GM19240 (cell line): Measurements from ENCODE around the gene BTN2A1.
"Not testable (repeated sequence)": the region's sequence is repeated elsewhere in the genome, so short reads cannot be mapped to it uniquely, and the experiment has no call there.

Experiments used
- DNase-seq: peaks from one replicate; pipeline ENCODE4 v3.0.0; 2011; ENCODE audit warnings: low spot score; ENCODE audit not compliant: insufficient read length

BTN2A1 gene

GRCh38 chr6:26493258-26493657 is 35.5 kb downstream of the BTN2A1 start:
- no peak for DNase-seq

- DNase-seq, result no peak
Observed at GRCh38 chr6:26494117-26494516, 36.4 kb downstream of the BTN2A1 start.

DNA sequence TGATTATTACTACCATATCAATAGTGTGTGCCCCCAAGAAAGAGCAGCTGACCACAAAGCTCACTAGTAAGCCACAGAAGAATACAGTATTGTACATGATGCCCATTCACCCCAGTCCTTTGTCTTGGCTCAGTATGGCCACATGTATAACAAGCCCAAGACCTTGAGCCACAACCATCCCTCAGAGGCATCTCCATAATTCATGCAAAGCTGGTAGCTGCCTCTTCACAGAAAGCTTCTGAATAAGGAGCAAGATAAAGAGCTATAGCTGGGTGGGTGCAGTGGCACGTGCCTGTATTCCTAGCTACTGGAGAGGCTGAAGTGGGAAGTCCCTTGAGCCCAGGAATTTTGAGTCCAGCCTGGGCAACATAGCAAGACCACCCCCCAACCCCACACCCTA is 37.5 kb downstream of the BTN2A1 start:
- no peak for DNase-seq

- DNase-seq, result no peak
Observed at GRCh38 chr6:26497610-26498009, 39.9 kb downstream of the BTN2A1 start.

- DNase-seq, result no peak
Observed at GRCh38 chr6:26500102-26500501, 42.3 kb downstream of the BTN2A1 start, which contains the start of gene BTN1A1. BTN1A1 (plus strand) TSS chr6:26500303; CDS start chr6:26501287, 984 bp downstream.

GRCh38 chr6:26501482-26501986 is 43.8 kb downstream of the BTN2A1 start:
- no peak for DNase-seq

- DNase-seq, result no peak
Observed at GRCh38 chr6:26502165-26502564, 44.4 kb downstream of the BTN2A1 start.

DNA sequence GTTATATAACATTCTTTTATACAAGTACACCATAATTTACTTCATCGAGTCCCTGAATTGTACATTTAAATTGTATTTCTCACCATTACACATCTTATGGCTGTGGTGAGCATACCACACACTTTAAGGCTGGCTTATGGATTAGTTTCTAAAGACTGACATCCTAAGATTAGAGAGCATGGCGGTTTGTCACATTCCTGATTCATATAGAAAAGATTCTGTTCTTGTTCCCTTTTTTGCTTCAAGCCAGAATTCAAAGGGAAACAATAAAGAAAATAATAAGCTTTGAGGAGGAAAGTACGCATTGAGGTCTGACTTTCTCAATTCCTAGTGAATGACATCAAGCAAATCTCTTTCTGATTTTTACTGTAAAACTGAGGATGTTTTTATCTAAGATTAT is 44.9 kb downstream of the BTN2A1 start:
- DNase-seq, result no peak

DNA sequence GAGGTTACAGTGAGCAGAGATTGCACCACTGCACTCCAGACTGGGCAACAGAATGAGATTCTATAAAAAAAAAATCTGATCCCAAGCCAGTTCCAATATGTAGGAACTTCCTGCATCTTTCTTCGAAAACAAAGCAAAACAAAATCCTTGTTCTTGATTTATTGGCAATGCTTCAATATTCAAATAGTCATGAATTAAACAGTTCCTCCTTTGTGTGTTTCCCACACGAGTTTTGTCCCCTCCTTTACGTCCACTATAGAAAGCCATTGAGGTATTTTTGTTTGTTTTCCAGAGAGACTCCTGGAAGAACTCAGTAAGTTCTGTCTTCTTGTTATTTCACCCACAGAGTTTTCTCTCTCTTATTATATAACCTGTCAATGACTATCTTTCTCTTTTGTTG is 49.9 kb downstream of the BTN2A1 start:
- no peak for DNase-seq

GRCh38 chr6:26511033-26511432 is 53.3 kb downstream of the BTN2A1 start:
- not testable (repeated sequence) for DNase-seq

GRCh38 chr6:26514984-26515383 is 57.2 kb downstream of the BTN2A1 start:
- no peak for DNase-seq

DNA sequence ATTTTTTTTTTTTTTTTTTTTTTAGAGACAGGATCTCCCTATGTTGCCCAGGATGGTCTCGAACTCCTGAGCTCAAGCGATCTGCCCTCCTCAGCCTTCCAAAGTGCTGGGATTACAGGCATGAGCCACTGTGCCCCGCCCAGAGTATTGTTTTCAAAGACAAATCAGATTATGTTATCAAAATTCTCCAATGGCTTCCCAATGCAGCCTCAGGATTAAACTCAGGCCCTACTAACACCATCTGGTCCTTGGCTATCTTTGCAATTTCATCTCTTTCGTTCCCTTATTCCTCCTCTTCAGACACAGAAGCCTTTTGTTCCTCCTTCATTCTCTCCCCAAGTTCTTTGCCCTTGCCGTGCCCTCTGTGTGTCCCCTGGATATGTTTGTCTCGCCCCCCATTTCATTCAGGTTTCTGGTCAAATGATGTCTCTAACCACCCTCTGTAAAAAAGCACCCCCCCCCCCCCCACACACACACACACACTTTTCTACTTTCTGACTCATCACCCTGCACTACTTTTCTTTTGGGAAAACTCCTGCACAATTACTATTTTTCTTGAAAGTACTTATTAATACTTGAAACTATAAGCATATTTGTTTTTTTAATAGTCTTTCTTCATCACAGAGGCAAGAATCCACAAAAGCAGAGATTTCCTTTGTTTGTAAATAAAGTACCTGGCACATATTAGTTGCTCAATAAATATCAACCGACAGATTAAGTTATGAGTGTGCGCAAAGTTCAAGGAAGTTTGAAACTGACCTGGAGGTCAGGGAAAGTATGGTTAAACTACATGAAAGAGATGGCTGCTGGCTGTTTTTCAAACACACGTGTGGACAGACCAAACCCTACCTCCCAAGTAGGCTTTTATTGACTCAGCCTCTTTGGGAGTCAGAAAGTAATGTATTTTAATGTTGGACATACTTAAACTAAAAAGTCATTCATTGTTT is 59.0 kb downstream of the BTN2A1 start:
- DNase-seq, result no peak
